ENCODE results near the gene NAIF1.

DNA sequence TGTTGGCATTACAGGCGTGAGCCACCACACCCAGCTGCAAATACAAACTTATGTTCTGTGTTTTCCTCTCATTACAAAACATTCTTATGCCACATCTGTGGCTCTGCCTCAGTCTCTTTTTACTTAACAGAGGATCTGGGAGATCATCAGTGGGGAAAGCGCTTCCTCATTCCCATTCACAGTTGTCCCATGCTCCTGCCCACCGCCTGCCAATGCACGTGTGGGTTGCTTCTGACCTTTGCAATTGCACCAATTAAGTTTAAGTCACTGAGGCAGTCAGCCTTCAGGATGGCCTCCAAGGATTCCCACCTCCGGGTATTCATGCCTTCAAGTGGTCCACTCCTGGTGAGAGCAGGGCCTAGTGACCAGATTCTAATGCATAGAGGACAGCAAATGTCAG, 51.4 kb downstream of the NAIF1 start:
- TF ChIP-seq CTCF (conservative IDR thresholded peaks at IDR 0.05), result no peak
- no peak for TF ChIP-seq EZH2 (IDR thresholded peaks at IDR 0.05; ENCODE audit: low read depth)
